Mesenchymal stem cell (in vitro differentiated cells and primary cell): ENCODE measurements around the gene CBL.

Experiments
- DNase-seq: peaks from one replicate; pipeline ENCODE4 v3.0.0-alpha.2; 2013
- H2AFZ ChIP-seq: one replicate; pipeline ENCODE4 v1.6.1; 2013; ENCODE audit warnings: low read depth, mild to moderate bottlenecking, control low read depth, inconsistent platforms, low read length, moderate library complexity
- H2AK5ac ChIP-seq: 2 replicates; pipeline ENCODE4 v1.6.1; 2013; ENCODE audit warnings: low read length, moderate library complexity, mild to moderate bottlenecking, inconsistent platforms; ENCODE audit not compliant: severe bottlenecking
- H2BK120ac ChIP-seq: one replicate; pipeline ENCODE4 v1.6.1; 2013; ENCODE audit warnings: low read depth, mild to moderate bottlenecking, inconsistent platforms, low read length, moderate library complexity
- H2BK12ac ChIP-seq, 2 experiments: one replicate each; pipeline ENCODE4 v1.6.1; 2013; ENCODE audit warnings: inconsistent platforms in 2 of 2, low read length in 2 of 2, mild to moderate bottlenecking in 2 of 2, moderate library complexity in 2 of 2, control low read depth in 1 of 2
- H2BK15ac ChIP-seq: one replicate; pipeline ENCODE4 v1.6.1; 2013; ENCODE audit warnings: mild to moderate bottlenecking, low read depth, inconsistent platforms; ENCODE audit not compliant: poor library complexity, severe bottlenecking
- H2BK5ac ChIP-seq: 2 replicates; pipeline ENCODE4 v1.6.1; 2013; ENCODE audit warnings: low read depth, mild to moderate bottlenecking, low read length, control low read depth, inconsistent platforms; ENCODE audit not compliant: poor library complexity, severe bottlenecking
- H3K14ac ChIP-seq, 2 experiments: one replicate each; pipeline ENCODE4 v1.6.1; 2013; ENCODE audit warnings: inconsistent platforms in 2 of 2, low read length in 2 of 2, control low read depth in 1 of 2, mild to moderate bottlenecking in 1 of 2, moderate library complexity in 1 of 2
- H3K18ac ChIP-seq, 2 experiments: one replicate each; pipeline ENCODE4 v1.6.1; 2013; ENCODE audit warnings: inconsistent platforms in 2 of 2, low read length in 2 of 2, control low read depth in 1 of 2, low read depth in 1 of 2, mild to moderate bottlenecking in 1 of 2
- H3K23ac ChIP-seq, 2 experiments: one replicate each; pipeline ENCODE4 v1.6.1; 2013; ENCODE audit warnings: inconsistent platforms in 2 of 2, low read length in 2 of 2, mild to moderate bottlenecking in 2 of 2, moderate library complexity in 2 of 2, control low read depth in 1 of 2
- H3K27ac ChIP-seq: 2 replicates; pipeline ENCODE4 v1.5.1; 2013; ENCODE audit warnings: mild to moderate bottlenecking, moderate library complexity, low read length, control low read depth, inconsistent platforms; ENCODE audit not compliant: poor library complexity, severe bottlenecking
- H3K27me3 ChIP-seq, 2 experiments: 2 replicates each; pipeline versions ENCODE4 v1.6.1 to v1.7.0; 2013; ENCODE audit warnings: low read length in 2 of 2, mild to moderate bottlenecking in 2 of 2, moderate library complexity in 2 of 2, control low read depth in 1 of 2, inconsistent platforms in 1 of 2; ENCODE audit not compliant: control insufficient read depth in 1 of 2, insufficient read depth in 1 of 2
- H3K36me3 ChIP-seq, 2 experiments: 2 replicates each; pipeline versions ENCODE4 v1.6.1 to v1.7.0; 2013; ENCODE audit warnings: low read length in 2 of 2, control low read depth in 1 of 2, inconsistent platforms in 1 of 2, low read depth in 1 of 2, mild to moderate bottlenecking in 1 of 2; ENCODE audit not compliant: insufficient read depth in 2 of 2, control insufficient read depth in 1 of 2
- H3K4ac ChIP-seq, 2 experiments: one replicate each; pipeline ENCODE4 v1.6.1; 2013; ENCODE audit warnings: inconsistent platforms in 2 of 2, low read length in 2 of 2, mild to moderate bottlenecking in 2 of 2, moderate library complexity in 2 of 2, control low read depth in 1 of 2, low read depth in 1 of 2
- H3K4me1 ChIP-seq: 2 replicates; pipeline ENCODE4 v1.6.1; 2013; ENCODE audit warnings: low read depth, low read length, control low read depth; ENCODE audit not compliant: control insufficient read depth, insufficient read depth
- H3K4me2 ChIP-seq: 2 replicates; pipeline ENCODE4 v1.6.1; 2013; ENCODE audit warnings: low read length, mild to moderate bottlenecking, inconsistent platforms; ENCODE audit not compliant: poor library complexity, severe bottlenecking
- H3K4me3 ChIP-seq, 2 experiments: 2 replicates each; pipeline versions ENCODE4 v1.5.1 to v1.7.0; 2013; ENCODE audit warnings: low read length in 2 of 2, mild to moderate bottlenecking in 2 of 2, control low read depth in 1 of 2, low read depth in 1 of 2; ENCODE audit not compliant: insufficient read depth in 1 of 2
- H3K79me1 ChIP-seq: replicated peaks from 2 replicates; pipeline ENCODE4 v1.6.1; 2013; ENCODE audit warnings: mild to moderate bottlenecking, control low read depth, low read length, inconsistent platforms; ENCODE audit not compliant: poor library complexity, severe bottlenecking
- H3K9ac ChIP-seq: 2 replicates; pipeline ENCODE4 v1.7.0; 2013; ENCODE audit warnings: mild to moderate bottlenecking, low read length, moderate library complexity
- H3K9me3 ChIP-seq: 2 replicates; pipeline ENCODE4 v1.7.0; 2013; ENCODE audit warnings: mild to moderate bottlenecking, low read length; ENCODE audit not compliant: control insufficient read depth
- H4K8ac ChIP-seq: one replicate; pipeline ENCODE4 v1.6.1; 2013; ENCODE audit warnings: inconsistent platforms, mild to moderate bottlenecking, low read length, moderate library complexity
- H4K91ac ChIP-seq: one replicate; pipeline ENCODE4 v1.6.1; 2013; ENCODE audit warnings: mild to moderate bottlenecking, low read length, inconsistent platforms
- WGBS: methylation state at CpG from one replicate; pipeline ENCODE4 v1.1.7; 2013; ENCODE audit warnings: mixed read lengths; 5-methylcytosine and 5-hydroxymethylcytosine counted together

Gene CBL

DNA sequence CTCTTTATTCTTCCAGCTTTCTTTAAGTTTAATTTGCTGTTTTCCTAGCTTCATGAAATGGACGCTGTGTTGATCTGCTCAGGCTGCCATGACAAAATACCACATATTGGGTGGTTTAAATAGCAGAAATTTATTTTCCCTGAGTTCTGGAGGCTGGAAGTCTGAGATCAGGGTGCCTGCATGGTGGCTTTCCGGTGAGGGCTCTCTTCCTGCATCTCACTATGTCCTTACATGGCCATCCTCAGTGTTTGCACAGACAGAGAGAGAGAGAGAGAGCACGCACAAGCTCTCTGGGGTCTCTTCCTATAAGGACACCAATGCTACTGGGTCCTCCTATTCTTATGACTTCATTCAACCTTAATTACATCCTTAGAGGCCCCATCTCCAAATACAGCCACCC lies 82.1 kb downstream of the CBL start:
- Histone ChIP-seq H3K9me3 (peaks cover 24% of the 10 kb centered on the region), H2BK12ac (no peak overlapping the region), H3K4ac (no peak overlapping the region), H2BK120ac (no peak overlapping the region), H2AK5ac (no peak overlapping the region), H3K27ac (no peak overlapping the region), H3K4me1 (no peaks in the 10 kb centered on the region), H3K4me3 (no peak overlapping the region), H2BK15ac (no peak overlapping the region), H2BK5ac (no peak overlapping the region), H3K79me1 (peaks cover 28% of the 10 kb centered on the region), H3K27me3 (no peaks in the 10 kb centered on the region), H2AFZ (no peak overlapping the region), H3K9ac (no peak overlapping the region), H3K14ac (no peak overlapping the region), H3K4me2 (no peak overlapping the region), H4K91ac (no peak overlapping the region), H3K36me3 (peaks cover 38 to 66% of the 10 kb centered on the region in 2 experiments), H3K18ac (no peak overlapping the region), H3K23ac (no peak overlapping the region), H4K8ac (no peak overlapping the region)
- 98% methylated on average over 3 of the region's 3 CpGs for WGBS
- no peak for DNase-seq

DNA sequence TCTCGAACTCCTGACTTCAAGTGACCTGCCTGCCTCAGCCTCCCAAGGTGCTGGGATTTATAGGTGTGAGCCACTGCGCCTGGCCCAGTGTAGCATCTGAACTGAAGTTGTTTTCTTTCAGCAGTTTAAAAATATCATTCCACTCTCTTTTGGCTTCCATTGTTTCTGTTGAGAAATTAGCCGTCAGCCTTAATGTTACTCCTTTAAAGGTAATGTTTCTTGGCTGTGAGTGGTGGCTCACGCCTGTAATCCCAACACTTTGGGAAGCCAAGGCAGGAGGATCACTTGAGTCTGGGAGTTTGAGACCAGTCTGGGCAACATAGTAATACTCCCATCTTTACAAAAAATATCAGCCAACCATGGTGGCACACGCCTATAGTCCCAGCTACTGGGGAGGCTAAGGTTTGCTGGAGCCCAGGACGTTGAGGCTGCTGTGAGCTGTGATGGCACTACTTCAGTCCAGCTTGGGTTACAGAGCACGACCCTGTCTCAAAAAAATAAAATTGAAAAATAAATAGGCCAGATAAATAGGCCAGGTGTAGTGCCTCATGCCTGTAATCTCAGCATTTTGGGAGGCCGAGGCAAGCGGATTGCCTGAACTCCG lies 84.9 kb downstream of the CBL start:
- Histone ChIP-seq H2AFZ (no peak overlapping the region), H3K9me3 (peaks cover 24% of the 10 kb centered on the region), H3K4me3 (no peak overlapping the region), H3K27ac (no peak overlapping the region), H4K8ac (no peak overlapping the region), H3K4me2 (no peak overlapping the region), H2AK5ac (no peak overlapping the region), H2BK120ac (no peak overlapping the region), H3K4ac (no peak overlapping the region), H4K91ac (no peak overlapping the region), H3K79me1 (peaks cover 17% of the 10 kb centered on the region), H3K4me1 (no peaks in the 10 kb centered on the region), H2BK12ac (no peak overlapping the region), H3K9ac (no peak overlapping the region), H3K14ac (no peak overlapping the region), H3K18ac (no peak overlapping the region), H3K36me3 (peaks cover 29 to 62% of the 10 kb centered on the region in 2 experiments), H2BK15ac (no peak overlapping the region), H3K23ac (no peak overlapping the region), H3K27me3 (no peaks in the 10 kb centered on the region), H2BK5ac (no peak overlapping the region)
- no peak for DNase-seq
- WGBS, result 98% methylated on average over 8 of the region's 10 CpGs

DNA sequence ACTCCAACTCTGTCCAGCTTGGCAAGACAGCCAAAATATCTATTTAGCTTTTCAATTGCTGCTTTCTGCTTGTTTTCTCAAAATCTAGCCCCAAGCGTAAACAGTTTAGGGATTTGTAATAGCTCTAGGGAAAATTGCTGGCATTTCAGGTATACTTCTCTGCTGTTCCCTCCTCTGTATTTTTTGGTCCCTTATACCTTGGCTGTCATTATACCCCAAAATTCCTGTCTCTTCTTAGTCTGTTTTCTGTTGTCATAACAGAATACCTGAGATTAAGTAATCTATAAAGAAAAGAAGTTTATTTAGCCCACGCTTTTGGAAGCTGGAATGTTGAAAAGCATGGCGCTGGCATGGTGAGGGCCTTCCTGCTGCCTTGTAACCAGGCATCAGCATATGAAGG lies 87.3 kb downstream of the CBL start:
- Histone ChIP-seq H3K18ac (no peak overlapping the region), H3K27me3 (no peaks in the 10 kb centered on the region), H4K91ac (no peak overlapping the region), H3K23ac (no peak overlapping the region), H2BK12ac (no peak overlapping the region), H2BK120ac (no peak overlapping the region), H2AK5ac (no peak overlapping the region), H3K4me2 (no peak overlapping the region), H2AFZ (no peak overlapping the region), H3K4me3 (no peak overlapping the region), H2BK15ac (no peak overlapping the region), H3K4ac (no peak overlapping the region), H3K4me1 (no peaks in the 10 kb centered on the region), H2BK5ac (no peak overlapping the region), H4K8ac (no peak overlapping the region), H3K36me3 (peaks cover 27 to 55% of the 10 kb centered on the region in 2 experiments), H3K9me3 (peaks cover 24% of the 10 kb centered on the region), H3K9ac (no peak overlapping the region), H3K79me1 (peaks cover 14% of the 10 kb centered on the region), H3K27ac (no peak overlapping the region), H3K14ac (no peak overlapping the region)
- WGBS, result 100% methylated on average over 3 of the region's 3 CpGs
- DNase-seq, result no peak

- H3K9ac ChIP-seq, result peak overlapping the region; percentile 27
- peaks cover 14% of the 10 kb centered on the region for H3K79me1 ChIP-seq
- H2BK5ac ChIP-seq, result no peak overlapping the region
- no peak overlapping the region for H3K14ac ChIP-seq
- H2BK120ac ChIP-seq, result no peak overlapping the region
- no peak overlapping the region for H2AFZ ChIP-seq
- no peak overlapping the region for H3K23ac ChIP-seq
- no peak overlapping the region for H3K4me3 ChIP-seq
- H2BK12ac ChIP-seq, result no peak overlapping the region
- no peak overlapping the region for H3K27ac ChIP-seq
- no peaks in the 10 kb centered on the region for H3K27me3 ChIP-seq
- no peak for DNase-seq
- H3K4me1 ChIP-seq, result no peaks in the 10 kb centered on the region
- H4K91ac ChIP-seq, result no peak overlapping the region
- no peak overlapping the region for H4K8ac ChIP-seq
- 28% methylated on average over 2 of the region's 3 CpGs for WGBS
- H3K18ac ChIP-seq, result no peak overlapping the region
- H3K4ac ChIP-seq, result no peak overlapping the region
- H2BK15ac ChIP-seq, result no peak overlapping the region
- H3K4me2 ChIP-seq, result no peak overlapping the region
- H3K36me3 ChIP-seq, result peaks cover 30 to 55% of the 10 kb centered on the region in 2 experiments
- no peak overlapping the region for H2AK5ac ChIP-seq
- H3K9me3 ChIP-seq, result peaks cover 15% of the 10 kb centered on the region
Observed at GRCh38 chr11:119295178-119295577, 89.0 kb downstream of the CBL start.
